Pulmonary artery endothelial cell (primary cell): ENCODE measurements around the gene IRF2BP1. TPM values are rescaled to one million over a fixed set of nuclear protein-coding genes. Genes with fewer than 3 reads are reported as not detected.
"Not testable (repeated sequence)": the region's sequence is repeated elsewhere in the genome, so short reads cannot be mapped to it uniquely, and the experiment has no call there.

Experiments used
- DNase-seq: peaks from one replicate; pipeline ENCODE4 v3.0.0-alpha.2; 2011; ENCODE audit warnings: low read depth, low spot score
- total RNA-seq: library from RNA; depleted of rRNA; stranded (reverse); fragments of >200 nt; gene quantifications from 2 replicates; pipeline ENCODE4 v1.2.3, GENCODE V29; 2014

IRF2BP1 gene
- total RNA-seq, 1 donor from 2014 or later = 24.3 TPM

- no peak for DNase-seq
Observed at GRCh38 chr19:45881909-45882528, 3.9 kb downstream of the IRF2BP1 start.

DNA sequence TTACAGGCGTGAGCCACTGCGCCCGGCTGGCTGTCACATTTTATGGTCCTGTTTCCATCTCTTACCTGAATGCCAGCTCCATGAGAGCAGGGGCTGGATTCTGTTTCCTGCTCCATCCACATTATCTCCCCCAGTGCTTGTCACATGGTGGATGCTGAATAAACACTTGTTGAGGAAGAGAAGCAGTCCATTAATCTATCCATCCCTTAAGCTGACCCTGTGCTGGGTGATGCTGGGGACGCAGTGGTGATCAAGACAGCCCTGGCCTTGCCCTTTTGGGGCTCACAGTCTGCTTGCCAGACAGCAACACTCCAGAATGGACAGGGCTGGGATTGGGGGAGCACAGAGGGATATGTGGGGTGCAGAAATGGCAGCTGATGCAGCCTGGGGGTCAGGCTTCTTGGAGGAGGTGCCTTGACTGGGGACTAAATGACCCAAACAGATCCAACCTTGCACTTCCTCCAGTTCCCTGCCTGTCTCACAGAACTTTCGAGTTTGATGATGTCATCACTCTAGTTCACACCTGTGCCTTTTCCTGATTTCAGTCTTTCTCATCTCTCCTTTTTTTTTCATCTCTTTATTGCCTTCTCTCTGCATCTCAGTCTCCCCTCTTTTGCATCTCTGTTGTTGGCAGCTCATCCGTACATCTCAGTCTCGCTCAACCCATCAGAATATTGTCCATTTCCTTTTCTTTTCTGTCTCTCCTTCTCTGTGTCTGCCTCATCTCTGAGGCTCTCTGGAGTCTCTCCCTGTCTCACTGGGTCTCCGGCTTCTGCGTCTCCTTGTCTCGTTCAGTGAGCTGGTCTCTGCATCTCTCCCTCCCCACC, 4.6 kb downstream of the IRF2BP1 start:
- no peak for DNase-seq

- DNase-seq = no peak
Observed at GRCh38 chr19:45879971-45880370, 6.0 kb downstream of the IRF2BP1 start.

DNA sequence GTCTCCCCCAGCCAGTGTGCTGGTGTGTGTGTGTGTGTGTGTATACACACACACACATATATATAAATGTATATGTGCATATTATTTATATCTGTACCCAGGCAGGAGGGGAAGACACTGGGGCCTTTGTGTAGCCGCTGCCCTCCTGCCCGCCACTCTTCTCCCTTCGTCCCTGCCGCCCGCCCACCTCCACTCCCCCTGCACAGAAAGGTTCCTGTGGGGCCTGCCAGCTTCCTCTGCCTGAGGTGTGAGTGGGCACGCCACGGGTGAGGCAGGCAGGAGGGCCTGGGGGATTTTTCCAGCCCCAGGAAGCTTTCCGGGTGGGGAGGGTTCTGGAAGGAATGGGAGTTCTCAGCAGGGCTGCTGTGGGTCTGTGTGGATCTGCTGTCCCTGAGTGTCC, 6.9 kb downstream of the IRF2BP1 start:
- no peak for DNase-seq

GRCh38 chr19:45878043-45878794, 7.7 kb downstream of the IRF2BP1 start:
- DNase-seq = no peak

GRCh38 chr19:45876411-45877197, 9.3 kb downstream of the IRF2BP1 start:
- no peak for DNase-seq

DNA sequence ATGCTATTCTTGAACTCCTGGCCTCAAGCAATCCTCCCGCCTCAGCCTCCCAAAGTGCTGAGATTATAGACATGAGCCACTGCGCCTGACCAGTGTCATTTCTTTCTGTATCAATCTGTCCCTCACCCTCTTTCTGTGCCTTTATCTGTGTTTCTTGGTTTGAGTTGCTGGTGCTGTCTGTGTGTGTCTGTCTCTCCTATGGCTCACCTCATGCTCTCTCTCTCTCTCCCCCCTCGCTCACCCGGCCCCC, 9.9 kb downstream of the IRF2BP1 start:
- DNase-seq = no peak

GRCh38 chr19:45874620-45874966, 11.3 kb downstream of the IRF2BP1 start:
- no peak for DNase-seq

- DNase-seq = no peak
Observed at GRCh38 chr19:45873219-45873772, 12.6 kb downstream of the IRF2BP1 start.

DNA sequence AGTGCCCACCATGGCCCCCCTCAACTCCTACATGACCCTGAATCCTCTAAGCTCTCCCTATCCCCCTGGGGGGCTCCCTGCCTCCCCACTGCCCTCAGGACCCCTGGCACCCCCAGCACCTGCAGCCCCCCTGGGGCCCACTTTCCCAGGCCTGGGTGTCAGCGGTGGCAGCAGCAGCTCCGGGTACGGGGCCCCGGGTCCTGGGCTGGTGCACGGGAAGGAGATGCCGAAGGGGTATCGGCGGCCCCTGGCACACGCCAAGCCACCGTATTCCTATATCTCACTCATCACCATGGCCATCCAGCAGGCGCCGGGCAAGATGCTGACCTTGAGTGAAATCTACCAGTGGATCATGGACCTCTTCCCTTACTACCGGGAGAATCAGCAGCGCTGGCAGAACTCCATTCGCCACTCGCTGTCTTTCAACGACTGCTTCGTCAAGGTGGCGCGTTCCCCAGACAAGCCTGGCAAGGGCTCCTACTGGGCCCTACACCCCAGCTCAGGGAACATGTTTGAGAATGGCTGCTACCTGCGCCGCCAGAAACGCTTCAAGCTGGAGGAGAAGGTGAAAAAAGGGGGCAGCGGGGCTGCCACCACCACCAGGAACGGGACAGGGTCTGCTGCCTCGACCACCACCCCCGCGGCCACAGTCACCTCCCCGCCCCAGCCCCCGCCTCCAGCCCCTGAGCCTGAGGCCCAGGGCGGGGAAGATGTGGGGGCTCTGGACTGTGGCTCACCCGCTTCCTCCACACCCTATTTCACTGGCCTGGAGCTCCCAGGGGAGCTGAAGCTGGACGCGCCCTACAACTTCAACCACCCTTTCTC, 13.6 kb downstream of the IRF2BP1 start:
- DNase-seq = no peak

DNA sequence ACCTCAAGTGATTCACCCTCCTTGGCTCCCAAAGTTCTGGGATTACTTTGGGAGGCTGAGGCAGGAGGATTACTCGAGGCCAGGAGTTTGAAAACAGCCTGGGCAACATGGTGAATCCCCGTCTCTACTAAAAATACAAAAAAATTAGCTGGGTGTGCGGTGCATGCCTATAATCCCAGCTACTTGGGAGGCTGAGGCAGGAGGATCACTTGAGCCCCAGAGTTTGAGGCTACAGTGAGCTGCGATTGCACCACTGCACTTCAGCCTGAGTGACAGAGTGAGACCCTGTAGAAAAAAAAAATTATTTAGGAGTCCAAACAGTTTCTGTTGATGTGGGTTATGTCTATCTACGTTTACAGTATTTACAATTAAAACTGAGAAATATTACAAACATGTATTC, 15.1 kb downstream of the IRF2BP1 start:
- no peak for DNase-seq

DNA sequence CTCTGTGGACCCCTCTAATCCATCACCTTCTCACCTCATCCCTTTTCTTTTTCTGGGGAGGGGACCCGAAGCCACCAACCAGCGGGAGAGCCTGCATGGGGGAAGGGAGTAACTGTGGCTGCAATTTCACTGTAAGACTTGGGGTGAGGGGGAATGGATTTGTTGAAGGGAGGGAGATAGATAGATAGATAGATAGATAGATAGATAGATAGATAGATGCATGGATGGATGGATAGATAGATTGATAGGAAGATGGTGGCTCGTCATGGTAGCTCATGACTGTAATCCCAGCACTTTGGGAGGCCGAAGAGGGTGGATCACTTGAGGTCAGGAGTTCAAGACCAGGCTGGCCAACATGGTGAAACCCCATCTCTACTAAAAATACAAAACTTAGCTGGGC, 18.7 kb downstream of the IRF2BP1 start:
- not testable (repeated sequence) for DNase-seq

- DNase-seq = no peak
Observed at GRCh38 chr19:45866400-45867176, 19.4 kb downstream of the IRF2BP1 start.

DNA sequence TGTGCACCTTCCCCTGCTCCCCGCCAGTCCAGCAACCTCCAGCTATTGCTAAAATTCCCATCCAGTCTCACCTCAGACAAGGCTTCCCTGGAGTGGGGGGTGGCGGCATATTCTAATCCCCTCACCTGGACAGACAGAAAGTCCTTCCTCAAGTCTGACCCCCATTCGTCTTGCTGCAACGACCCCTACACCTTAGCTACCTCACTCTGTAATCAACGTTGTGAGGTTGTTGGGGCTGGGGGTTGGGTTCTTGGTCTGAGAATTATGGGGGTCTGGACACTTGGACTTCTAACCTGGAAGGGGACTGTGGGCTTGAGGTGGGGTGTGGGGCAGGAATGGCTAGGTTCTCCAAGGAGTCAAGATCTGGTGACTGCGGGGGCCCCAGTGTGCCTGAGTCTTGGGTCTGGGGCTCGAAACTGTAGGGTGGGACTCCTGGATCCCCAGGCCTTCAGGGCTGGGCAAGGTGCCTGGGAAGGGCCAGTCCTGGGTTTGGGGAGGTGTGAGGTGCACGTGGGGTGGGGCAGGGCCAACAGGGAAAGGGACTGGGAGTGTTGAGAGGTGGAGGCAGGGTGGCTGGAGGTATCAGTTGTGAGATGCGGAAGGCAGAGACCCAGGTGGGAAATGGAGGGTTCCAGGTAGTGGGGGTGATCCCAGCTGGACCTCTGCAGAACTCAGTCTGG, 20.5 kb downstream of the IRF2BP1 start:
- DNase-seq = no peak

- DNase-seq = no peak
Observed at GRCh38 chr19:45864629-45865082, 21.3 kb downstream of the IRF2BP1 start.

- DNase-seq = no peak
Observed at GRCh38 chr19:45863840-45864628, 21.9 kb downstream of the IRF2BP1 start, which contains the start of gene FOXA3. FOXA3 (plus strand) TSS chr19:45864326; CDS start chr19:45864457, 131 bp downstream.

DNA sequence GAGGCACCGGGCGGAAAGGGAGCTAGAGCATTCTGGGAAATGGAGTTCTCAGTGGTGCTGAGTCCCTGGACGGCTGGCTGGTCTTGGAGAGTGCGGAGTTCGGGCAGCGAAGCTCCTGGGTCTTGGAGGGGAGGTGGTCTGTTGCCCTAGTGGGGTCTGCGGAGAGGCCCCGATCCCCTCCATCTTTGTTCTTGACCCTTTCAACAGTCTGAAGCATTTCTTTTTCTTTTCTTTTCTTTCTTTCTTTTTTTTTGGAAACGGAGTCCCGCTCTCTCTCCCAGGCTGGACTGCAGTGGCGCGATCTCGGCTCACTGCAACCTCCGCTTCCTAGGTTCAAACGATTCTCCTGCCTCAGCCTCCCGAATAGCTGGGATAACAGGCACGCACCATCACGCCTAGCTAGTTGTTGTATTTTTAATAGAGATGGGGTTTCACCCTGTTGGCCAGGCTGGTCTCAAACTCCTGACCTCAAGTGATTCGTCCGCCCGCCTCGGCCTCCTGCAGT, 22.6 kb downstream of the IRF2BP1 start:
- no peak for DNase-seq
